Stomach (tissue), 4 donors: Measurements from ENCODE around the gene CEBPE.

Experiments used
- POLR2A ChIP-seq, 4 donors: fragments of 450-650 bp; IDR thresholded peaks; one replicate each; pipeline ENCODE4 v1.6.1; 2016; ENCODE audit warnings: antibody characterized with exemption in 4 of 4, control low read depth in 2 of 4, mild to moderate bottlenecking in 1 of 4, moderate library complexity in 1 of 4
- POLR2AphosphoS5 ChIP-seq, 3 donors: sonication (generic); formaldehyde crosslinking; IDR thresholded peaks; one replicate each; pipeline ENCODE4 v1.6.1; 2016; ENCODE audit warnings: antibody characterized with exemption in 3 of 3
- TF ChIP-seq, protein P1 (sequence below), 7 experiments: fragments of 450-650 bp in 4 of 7; fragments of 200-600 bp in 3 of 7; sonication (generic) in 3 of 7; IDR thresholded peaks; one replicate each; pipeline ENCODE4 v1.5.1; 2016 to 2019; ENCODE audit warnings: antibody characterized with exemption in 7 of 7, control low read depth in 2 of 7, mild to moderate bottlenecking in 1 of 7

DNA sequence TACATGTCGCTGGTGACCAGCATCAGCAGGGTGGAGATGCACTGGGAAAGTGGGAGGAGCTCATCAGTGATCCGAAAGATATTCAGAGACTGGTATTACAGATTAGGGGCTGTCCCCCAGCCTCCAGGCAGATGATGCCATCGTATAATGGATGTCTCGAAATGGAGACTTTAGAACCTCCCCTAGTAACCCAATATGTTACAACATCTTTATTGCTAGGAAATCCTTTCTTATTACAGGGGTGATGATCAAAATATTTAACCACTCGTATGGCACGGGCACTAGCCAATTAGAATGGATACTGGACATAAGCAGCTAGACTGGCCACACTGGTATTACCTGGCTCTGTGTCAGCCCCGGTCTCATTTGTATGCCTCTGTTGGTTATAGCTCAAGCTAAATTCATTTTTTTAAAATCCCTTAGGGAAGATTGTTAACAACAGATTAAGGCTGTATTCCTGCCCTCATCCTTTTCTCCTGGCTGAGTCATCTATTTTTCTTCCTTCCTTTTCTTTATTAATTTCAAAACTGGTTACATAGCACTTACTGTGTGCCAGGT lies 10.8 kb upstream of the CEBPE start:
- TF ChIP-seq, protein P1, sequence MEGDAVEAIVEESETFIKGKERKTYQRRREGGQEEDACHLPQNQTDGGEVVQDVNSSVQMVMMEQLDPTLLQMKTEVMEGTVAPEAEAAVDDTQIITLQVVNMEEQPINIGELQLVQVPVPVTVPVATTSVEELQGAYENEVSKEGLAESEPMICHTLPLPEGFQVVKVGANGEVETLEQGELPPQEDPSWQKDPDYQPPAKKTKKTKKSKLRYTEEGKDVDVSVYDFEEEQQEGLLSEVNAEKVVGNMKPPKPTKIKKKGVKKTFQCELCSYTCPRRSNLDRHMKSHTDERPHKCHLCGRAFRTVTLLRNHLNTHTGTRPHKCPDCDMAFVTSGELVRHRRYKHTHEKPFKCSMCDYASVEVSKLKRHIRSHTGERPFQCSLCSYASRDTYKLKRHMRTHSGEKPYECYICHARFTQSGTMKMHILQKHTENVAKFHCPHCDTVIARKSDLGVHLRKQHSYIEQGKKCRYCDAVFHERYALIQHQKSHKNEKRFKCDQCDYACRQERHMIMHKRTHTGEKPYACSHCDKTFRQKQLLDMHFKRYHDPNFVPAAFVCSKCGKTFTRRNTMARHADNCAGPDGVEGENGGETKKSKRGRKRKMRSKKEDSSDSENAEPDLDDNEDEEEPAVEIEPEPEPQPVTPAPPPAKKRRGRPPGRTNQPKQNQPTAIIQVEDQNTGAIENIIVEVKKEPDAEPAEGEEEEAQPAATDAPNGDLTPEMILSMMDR (IDR thresholded peaks at IDR 0.05) = no peak
- no peak for TF ChIP-seq POLR2AphosphoS5 (IDR thresholded peaks at IDR 0.05)
- TF ChIP-seq POLR2A (IDR thresholded peaks at IDR 0.05) = no peak
